NT2/D1 (cell line): Measurements from ENCODE around the gene EMD.

Experiments
- YY1 ChIP-seq: IDR thresholded peaks from 2 replicates; pipeline ENCODE4 v1.6.1; 2011; ENCODE audit not compliant: insufficient read length, insufficient read depth
- ZNF274 ChIP-seq: IDR thresholded peaks from 2 replicates; pipeline ENCODE4 v1.6.1; 2011; ENCODE audit warnings: mild to moderate bottlenecking, low read depth, low read length

DNA sequence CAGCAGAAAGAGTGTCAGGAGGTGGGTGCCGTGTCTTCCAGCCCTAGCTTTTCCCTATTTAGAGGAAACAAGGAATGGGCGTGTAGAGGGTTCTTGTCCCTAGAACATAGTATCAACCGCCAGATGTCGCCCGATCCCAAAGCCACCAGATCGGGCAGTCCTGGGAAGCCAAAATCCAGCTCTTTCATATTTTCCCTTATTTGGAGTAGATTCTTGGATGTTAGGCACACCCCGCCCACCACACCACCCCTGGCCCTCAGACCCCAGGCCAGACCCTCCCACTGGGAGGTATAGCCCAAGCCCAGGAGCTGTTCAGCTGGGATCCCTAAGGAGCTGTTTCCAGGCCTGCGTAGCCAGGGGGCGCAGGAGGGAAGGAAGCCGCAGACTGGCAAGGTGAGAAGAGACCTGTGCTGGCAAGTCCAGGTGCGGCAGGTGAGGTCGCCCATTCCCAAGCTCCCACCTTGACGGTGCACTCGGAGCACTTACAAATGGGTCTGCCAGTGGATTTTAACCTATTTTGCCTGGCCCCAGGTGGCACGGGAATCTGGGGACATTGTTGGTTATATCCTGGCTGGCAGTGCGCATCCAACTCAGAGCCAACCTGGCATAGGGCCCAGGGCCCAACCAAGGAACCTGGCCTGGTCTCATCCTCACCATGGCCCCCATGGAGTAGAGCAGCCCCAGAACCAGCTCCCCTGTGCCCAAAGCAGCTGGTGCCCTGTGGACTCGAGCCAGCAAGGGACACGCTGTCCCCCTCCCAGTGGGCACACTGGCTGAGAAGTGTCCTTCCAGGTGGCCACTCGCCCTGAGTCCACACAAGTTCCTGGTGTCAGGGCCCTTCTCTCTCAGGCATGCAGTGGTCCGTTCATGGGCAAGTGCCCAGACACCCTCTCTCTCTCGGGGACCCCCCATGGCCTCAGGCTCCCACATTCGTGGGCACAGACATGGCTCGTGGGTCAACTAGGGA lies 5.5 kb upstream of the EMD start:
- TF ChIP-seq ZNF274 (no peak), YY1 (no peak)
